LNCAP (cell line): Measurements from ENCODE around the gene SRRM3.

Experiments used
- CTCF ChIP-seq: fragments of 450-650 bp; IDR thresholded peaks from 2 replicates; pipeline ENCODE4 v1.5.1; 2017; ENCODE audit warnings: mild to moderate bottlenecking

SRRM3 gene

GRCh38 chr7:76330261-76330660 lies 128.6 kb downstream of the SRRM3 start:
- no peak for TF ChIP-seq CTCF

GRCh38 chr7:76330673-76331072 lies 129.0 kb downstream of the SRRM3 start:
- TF ChIP-seq CTCF, result no peak

- no peak for TF ChIP-seq CTCF
These were observed 130.4 kb downstream of the SRRM3 start for GRCh38 chr7:76332078-76332477.

- TF ChIP-seq CTCF, result no peak
These were observed 131.9 kb downstream of the SRRM3 start for GRCh38 chr7:76333511-76334101.

GRCh38 chr7:76334320-76334967 lies 132.7 kb downstream of the SRRM3 start:
- no peak for TF ChIP-seq CTCF

GRCh38 chr7:76336094-76336493 lies 134.4 kb downstream of the SRRM3 start:
- no peak for TF ChIP-seq CTCF
